Activated naive CD4-positive, alpha-beta T cell treated with anti-CD3 and anti-CD28 coated beads, Interleukin-2, amount 50 U/mL, for 16 hours (primary cell): Measurements from ENCODE around the gene NPEPL1.
A peak's percentile ranks its signal among the peaks of the same experiment; 100 is the strongest.

Source experiments
- DNase-seq: peaks from one replicate; pipeline ENCODE4 v3.0.0-alpha.2; 2020

NPEPL1 gene

DNA sequence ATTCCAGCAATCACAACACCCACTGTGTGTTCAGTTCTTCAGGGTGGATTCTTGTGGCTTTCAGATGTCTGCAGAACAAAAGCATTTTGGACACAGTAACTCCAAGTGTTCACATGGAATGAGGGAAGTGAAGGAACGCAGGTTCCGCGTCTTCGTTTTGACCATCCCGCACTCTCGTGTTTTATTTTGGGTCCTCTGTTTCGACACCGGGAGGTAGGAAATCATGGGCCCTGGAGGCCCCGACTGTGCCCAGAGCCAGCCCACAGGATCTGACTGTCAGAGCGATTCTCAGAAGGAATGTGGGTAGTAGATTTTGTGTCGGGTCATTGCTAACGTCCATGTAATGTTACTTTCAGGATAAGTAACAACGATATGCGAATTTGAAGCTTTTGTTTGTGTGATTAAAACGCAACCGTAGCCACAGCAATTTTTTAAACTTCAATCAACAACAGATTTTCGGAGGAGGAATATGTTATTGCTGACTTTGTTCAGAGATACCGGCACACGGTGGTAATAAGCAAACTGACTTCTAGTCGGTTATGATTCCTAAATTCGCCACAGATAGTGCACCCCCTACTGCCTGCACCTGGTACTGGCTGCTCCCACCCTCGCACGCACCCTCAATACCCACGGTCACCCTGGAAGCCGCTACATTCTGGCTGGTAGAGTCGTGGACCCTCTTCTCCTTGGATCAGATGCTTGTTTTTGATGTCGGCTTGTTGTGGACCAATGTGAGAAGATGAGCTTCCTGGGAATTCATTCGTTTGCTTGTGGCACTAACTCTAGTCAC, 10.5 kb downstream of the NPEPL1 start:
- DNase-seq = peak; percentile 6

DNA sequence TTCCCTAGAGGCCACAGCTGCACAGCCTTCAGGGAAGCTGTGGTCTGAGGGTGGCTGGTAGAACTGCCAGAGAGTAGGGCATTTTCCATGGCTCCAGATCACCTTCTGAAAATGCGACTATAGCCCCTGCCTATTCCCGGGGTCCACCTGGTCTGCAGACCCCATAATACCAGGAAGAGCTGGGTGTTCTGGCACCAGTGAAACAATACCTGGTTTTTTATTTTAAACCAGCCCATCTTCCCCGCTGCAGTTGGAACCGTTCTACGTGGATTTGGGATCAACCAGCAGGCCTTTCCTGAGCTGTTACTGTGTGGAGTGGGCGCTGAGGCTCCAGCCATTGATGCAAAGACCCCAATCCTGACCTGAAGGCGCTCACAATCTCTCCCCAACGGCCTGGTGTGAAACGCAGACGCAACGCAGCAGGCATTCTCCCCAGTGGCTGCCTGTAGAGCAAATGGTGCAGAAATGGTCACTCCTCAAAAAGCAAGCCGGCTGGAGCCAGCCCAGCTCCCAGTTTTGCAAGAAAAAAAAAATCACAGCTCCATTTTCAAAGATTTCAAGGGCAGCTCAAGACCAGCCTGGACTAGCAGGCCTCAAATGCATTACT, 11.3 kb downstream of the NPEPL1 start:
- peak; percentile 4 for DNase-seq

DNA sequence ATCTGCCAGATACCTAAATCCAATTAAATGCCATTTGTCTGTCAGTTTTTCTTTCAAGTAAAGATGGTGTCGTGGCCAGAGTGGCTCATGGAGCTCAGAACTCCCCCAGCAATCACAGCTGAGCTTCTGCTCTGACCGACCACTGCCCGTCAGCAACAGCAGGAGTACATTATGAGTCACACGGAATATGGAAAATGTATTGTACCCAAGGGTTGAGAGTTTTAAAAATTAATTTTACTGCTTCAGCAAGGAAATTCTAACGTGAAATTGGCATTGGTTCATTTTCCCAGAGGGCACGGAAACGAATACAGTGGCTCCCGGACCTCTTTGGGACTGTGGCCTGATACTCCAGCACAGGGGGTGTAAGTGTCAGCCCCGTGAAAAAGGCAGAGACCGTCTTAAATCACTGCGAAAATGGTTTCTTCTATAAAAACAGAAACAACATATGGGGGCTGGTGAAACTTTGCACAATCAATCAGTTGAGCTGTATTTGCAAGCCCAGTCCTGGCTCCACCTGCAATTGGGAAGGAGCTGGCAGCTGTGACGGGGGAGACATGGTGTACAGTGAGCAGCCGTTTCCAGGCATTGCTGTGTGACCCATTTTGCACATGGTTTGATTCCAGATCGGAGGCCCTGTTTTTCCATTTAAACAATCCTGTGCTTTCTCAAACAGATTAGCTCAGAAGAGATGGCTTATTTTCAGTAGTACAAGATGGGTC, 12.8 kb downstream of the NPEPL1 start:
- no peak for DNase-seq

DNA sequence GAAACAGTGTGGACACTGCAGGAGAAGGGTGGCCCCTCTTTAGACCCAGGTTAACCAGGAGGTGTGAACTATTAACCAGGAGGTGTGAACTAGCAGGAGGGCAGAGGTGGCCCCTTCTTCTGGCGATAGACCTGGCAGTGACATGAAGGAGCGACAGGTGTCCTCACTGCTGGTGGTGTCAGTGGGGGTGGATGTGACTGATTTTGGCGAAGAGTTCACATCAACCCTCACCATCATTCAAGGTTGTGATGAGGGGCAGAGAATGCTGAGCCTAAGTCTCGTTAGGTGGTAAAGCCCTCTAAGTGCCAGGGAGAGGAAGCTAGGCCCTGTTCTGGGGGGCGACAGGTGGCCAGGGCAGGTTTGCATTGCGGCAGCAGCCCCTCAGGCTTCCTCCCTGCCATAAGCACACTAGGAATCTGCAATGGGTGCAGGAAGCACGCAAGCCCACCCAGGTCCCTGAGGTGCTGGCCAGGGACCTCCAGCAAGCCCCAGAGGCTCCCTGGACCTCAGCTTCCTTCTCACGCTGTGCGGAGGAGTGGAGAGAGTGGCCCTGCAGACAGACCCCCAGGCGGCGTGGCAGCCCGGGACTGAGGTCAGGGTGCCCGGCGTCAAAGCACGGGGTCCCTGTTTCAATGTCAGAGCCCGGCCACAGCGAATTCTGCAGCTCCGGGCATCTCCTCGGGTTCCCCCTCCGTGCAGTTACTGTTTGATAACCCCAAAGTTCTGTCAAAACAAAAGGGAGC, 13.7 kb downstream of the NPEPL1 start:
- peak; percentile 3 for DNase-seq

DNA sequence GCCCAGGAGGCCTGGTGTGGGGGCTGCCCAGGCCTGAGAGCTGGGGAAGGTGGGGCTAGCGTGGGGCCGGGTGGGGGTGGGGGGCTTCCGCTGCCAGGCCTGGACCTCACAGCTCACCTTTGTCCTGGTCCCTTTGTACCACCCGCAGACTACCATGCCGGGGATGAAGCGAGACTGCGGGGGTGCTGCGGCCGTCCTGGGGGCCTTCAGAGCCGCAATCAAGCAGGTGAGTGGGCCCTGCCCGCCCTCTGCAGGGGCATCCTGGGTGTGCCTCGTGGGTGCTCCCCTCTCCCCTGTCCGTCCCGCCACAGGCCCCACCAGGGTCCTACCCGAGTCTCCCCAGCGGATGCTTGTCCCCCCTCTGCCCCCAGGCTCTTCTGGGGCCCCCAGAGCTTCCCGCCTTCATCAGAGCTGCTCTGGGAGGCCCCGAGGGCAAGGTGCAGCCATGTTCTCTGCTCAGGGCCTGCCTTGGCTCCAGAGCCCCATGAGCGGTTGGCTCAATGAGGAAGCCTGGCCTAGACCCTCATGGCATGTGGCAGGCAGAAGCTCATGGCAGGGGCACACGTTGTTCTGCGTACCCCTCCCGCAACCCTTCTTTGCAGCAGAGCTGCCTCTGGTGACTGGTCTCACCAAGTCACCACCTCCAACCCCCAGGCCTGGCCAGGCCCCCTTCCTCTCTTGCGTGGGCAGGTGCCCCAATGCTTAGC, 14.5 kb downstream of the NPEPL1 start:
- DNase-seq = peak; percentile 5

DNA sequence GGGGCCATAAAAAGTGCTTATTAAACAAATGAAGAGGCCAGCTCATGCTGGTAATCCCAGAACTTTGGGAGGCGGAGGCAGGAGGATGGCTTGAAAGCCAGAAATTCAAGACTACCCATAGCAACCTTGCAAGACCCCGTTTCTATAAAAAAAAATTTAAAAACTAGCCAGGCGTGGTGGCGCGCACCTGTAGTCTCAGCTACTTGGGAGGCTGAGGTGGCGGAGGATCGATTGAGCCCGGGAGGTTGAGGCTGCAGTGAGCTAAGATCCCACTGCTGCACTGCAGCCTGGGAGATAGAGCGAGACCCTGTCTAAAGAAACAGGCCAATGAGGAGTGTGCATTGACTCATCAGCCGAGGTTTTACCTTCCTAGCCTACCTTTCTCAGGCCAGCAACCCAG, 15.2 kb downstream of the NPEPL1 start:
- no peak for DNase-seq

DNA sequence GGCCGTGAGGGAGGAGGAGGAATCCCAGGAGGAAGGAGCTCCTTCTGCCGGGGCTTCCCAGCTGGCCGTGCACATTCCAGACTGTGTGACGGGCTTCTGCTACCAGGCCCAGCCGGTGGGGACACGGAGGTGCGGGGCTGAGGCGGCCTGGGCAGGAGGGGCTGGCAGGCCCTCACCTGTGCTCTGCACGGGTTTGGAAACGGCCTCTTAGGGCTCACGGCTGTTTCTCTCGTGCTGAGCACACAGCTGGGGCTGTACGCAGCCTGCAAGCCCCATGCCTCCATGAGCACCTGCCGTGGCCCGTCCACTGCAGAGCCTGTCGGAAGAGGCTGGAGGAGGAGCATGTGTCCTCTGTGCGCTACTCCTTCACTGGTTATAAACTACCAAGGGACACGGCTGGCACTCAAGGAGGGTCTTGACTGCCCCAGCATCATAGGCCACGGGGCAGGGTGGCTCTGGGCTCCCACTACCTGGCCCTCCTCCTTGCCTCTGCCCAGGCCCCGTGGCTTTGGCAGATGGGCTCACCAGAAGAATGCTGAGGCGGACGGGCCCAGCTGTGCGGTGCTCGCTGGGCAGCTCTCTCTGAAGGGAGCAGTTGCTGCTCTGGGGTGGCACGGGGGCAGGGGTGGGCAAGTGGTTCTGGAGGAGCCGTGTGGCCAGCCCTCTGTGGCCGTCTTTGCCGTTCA, 15.8 kb downstream of the NPEPL1 start:
- peak; percentile 6 for DNase-seq

DNA sequence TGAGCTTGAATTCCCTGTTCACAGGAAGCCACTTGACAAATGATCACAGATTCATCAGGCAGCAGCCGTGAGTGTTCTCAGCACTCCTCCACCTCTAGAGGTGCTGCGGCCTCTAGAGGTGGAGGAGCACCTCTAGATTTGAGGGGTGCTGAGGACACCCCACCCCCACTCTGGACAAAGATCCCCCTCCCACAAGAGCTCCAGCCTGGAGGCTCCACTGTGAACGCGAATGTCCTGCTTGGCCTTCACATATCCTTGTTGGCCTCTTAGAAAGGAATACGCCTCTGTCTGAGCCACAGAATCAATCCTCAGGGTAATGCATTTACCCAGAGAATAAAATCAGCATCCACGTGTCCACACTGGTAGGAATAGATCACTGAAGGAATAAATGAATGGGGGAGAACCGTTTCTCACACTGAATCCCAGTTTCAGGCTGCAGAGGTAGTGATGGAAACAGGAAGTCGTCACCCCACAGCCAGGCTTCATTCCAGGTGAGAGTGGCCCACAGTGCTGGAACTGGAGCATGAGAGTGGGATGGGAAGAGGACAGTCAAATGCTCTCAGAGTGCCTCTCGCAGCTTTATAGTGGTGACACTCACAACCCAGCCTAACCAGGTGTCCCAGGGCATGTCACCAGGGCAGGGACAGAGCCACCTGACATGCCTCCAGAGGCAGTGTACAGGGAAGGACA, 16.6 kb downstream of the NPEPL1 start:
- DNase-seq = no peak

DNA sequence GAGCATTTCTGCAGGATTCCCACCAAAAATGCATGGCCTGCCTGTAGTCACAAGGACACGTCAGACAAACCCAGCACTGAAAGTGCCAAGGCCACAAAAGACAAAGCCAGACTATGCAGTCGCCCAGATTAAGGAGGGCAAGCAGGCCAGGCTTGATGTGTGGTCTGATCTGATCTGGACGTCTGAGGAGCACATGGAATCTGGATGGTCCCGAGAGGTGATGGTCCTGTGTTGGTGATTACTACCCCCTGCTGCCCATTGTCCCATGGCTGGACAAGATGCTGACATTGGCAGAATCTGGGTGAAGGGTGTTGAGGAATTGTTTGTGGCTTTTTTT, 17.1 kb downstream of the NPEPL1 start:
- no peak for DNase-seq

DNA sequence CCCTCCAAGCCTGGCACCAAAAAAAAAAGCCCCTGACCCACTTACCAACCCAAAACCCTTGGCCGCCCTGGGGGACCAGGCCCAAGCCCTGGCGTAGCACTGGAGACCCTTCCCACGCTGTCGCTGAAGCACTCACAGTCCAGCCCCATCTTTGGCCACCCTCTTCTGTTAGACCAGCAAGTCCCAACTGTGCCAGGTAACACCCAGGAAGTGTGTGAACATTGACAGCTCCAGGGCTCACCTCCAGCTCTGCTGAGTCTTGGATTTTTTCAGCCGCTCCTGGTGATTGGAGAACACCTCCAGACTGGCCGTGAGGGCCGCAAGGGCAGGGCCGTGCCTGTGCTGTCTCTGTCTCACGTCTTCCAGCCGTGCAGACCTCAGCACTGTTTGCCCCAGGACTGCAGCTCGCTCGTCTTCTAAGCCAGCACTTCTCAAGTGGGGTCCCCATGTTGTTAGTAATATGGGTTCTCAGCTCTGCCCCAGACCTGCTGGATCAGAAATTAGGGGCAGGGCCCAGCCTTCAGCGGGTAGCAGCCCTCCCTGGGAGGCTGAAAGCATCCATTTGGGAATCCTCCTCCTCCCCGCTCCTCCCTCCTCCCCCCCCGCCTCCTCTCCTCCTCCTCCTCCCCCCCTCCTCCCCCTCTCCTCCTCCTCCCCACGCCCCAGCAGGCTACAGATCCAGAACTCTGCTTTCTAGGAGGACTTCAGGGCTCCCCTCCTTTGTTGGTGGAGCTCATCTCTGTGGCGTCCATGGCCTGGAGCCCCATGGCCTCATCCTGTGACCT, 18.1 kb downstream of the NPEPL1 start:
- peak; percentile 3 for DNase-seq

DNA sequence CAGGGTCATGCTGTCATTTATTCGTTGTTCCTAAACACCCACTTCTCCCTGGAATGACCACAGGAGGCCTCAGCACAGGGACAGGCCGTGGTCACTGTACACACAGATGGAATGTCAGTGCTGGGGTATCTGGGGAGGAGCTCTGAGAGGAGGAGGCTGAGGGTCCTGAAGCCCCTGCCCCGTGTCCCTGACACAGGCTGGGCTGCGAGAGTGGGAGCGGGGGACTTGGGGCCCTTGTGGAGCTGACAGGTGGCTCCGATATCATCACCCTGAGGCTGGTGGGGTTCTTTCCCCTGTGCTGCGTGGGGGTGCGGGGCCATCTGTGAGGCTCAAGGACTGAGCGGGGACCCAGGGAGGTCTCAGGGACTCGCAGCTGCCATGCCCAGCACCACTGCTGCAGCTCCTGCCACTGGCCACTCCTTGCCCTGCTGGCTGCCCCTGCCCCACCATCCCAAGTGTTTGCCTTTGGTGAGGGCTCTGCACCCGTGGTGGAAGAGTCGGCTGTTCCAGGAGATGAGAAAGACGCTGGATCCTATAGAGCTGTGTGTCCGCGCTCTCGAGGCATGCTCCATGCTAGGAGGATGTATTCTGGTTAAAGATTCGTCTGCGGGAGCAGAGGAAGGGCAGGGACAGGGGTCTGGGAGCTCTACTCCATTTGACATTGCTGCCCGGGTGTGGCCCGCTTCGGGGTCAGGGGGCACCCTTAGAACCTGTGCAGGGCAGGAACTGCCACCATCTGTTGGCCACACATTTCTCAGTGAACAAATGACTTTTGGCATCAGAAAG, 18.9 kb downstream of the NPEPL1 start:
- peak; percentile 6 for DNase-seq

DNA sequence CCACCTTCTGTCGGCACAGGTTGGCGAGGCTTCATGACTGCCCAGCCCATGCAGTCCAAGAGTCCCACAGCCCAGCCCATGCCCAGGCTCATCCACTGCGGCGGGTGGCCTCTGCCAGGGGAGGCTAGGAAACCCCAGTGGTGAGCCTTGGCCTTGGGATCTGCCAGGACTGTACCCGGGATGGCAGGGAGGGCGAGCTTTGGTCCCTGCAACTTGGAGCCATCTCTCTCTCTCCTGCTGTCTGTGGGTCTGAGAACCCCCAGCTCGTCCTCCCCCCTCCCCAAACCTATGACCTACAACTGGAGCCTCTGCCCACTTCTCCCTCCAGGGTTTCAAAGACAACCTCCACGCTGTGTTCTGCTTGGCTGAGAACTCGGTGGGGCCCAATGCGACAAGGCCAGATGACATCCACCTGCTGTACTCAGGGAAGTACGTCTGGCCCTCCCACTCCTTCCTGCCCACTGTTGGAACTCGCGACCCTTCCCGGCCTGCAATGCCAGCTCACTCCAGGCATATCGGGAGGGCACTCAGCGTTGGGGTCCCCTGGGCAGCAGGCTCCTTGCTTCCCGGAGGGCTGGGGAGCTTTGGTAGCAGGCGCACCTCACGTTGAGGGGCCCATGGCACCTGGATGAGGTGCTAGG, 19.7 kb downstream of the NPEPL1 start:
- DNase-seq = peak; percentile 5

DNA sequence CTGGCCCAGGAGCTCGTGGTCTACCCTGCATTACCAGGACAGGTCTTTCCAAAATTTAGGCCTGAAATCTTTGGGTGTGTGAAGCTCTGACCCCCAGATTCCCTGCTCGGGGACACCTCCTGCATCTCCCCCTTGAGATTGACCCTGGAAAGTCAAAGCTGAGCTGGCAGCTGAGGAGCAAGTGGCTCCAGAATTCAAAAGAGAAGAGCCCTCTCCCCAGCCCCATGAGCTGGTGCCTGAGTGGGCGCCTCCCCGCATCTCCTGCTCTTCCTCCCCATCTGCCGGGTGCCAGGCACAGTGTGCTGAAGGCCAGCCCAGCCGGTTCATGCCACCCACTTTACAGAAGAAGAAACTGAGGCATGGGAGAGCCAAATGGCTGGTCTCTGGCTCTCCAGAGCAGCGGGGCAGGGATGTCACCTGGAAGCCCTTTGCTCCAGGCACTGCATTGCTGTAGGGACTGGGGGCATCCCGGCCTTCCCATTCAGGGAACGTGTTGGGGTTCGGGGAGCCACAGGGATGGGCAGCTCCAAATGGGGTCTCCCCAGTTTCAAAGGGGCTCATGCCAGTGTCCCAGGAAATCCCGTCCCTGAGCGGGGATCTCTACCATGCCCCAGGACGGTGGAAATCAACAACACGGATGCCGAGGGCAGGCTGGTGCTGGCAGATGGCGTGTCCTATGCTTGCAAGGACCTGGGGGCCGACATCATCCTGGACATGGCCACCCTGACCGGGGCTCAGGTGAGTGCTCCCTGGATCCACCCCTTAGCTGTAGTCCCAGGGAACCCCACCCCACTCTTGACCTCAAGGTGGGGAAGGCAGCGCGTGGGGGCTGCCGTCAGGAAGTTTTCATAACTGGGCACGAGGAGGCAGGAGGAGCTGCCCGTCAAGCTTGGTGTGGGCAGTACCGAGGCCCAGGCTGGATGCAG, 20.5 kb downstream of the NPEPL1 start:
- DNase-seq = peak; percentile 9

DNA sequence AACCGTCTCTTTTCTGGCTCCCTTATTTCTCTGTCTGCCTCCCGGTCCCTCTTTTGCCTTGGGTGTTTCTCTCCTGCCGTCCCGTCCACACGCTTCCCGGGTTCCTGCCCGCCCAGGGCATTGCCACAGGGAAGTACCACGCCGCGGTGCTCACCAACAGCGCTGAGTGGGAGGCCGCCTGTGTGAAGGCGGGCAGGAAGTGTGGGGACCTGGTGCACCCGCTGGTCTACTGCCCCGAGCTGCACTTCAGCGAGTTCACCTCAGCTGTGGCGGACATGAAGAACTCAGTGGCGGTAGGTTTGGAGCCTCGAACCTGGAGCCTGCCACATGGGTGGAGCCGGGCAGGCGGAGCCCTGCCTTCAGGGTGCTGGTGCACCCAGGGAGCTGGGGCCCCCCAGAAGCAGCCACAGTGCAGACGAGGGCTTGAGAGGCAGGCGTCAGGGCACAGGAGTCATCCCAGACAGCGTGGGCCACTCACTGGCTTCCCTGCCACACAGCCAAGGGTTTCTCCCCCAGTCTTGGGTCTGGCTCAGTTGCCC, 21.3 kb downstream of the NPEPL1 start:
- peak; percentile 11 for DNase-seq

DNA sequence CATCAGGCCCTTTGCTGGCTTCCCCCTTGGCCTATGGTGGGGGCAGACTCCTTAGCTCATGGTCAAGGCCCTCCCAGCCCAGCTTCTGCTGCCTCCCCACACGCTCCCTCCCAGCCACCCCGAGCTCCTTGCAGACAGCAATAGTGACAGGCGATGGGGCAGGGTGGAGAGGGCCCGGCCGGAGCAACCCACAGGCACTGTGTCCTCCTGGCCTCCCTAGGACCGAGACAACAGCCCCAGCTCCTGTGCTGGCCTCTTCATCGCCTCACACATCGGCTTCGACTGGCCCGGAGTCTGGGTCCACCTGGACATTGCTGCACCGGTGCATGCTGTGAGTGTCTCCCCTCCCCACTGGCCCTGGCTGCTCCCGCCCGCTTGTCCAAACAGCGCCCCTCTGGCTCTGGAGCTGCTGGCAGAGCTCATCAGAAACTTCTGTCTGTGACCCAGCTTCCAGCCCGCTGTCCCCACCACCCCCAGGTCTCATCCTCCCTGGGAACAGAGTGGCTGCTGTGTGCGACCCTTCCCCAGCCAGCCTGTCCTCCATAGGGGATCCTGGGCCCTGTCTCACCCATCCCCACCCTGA, 21.8 kb downstream of the NPEPL1 start:
- peak; percentile 9 for DNase-seq

DNA sequence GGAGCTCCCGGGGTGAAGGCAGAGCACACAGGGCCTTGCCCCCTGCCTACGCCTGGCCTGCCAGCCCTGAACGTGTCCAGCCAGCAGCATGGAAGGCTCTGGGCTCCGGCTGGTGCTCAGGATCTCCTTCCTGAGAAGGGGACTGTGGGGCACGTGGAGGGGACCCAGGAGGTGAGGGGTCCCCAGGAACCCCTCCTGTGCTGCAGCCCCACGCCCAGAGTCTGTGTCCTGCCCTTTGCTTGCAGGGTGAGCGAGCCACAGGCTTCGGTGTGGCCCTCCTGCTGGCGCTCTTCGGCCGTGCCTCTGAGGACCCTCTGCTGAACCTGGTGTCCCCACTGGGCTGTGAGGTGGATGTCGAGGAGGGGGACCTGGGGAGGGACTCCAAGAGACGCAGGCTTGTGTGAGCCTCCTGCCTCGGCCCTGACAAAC, 22.3 kb downstream of the NPEPL1 start:
- peak; percentile 4 for DNase-seq

DNA sequence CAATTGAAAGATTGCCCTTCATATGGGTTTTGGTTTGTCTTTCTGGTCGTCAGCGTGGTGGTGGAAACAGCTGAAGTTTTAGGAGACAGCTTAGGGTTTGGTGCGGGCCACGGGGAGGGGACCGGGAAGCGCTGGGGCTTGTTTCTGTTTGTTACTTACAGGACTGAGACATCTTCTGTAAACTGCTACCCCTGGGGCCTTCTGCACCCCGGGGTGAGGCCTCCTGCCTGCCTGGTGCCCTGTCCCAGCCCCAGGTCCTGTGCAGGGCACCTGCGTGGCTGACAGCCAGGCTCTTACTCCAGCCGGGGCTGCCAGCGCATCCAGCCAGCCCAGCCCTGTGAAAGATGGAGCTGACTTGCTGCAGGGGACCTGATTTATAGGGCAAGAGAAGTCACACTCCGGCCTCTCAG, 22.8 kb downstream of the NPEPL1 start:
- DNase-seq = no peak
